H9 (cell line): Measurements from ENCODE around the gene TDRD7. TPM values are rescaled to one million over a fixed set of nuclear protein-coding genes. Genes with fewer than 3 reads are reported as not detected.

Experiments
- DNase-seq: peaks from one replicate; pipeline ENCODE4 v3.0.0-alpha.2; 2017
- H2AFZ ChIP-seq: one replicate; pipeline ENCODE4 v1.6.1; 2013; ENCODE audit warnings: mild to moderate bottlenecking, low read length, control low read depth, moderate library complexity
- H2AK5ac ChIP-seq: 2 replicates; pipeline ENCODE4 v1.6.1; 2013; ENCODE audit warnings: low read length, control low read depth, mixed read lengths; ENCODE audit not compliant: insufficient read length
- H2BK120ac ChIP-seq: one replicate; pipeline ENCODE4 v1.6.1; 2013; ENCODE audit warnings: low read depth, mild to moderate bottlenecking, low read length, control low read depth, inconsistent platforms; ENCODE audit not compliant: poor library complexity, severe bottlenecking
- H2BK12ac ChIP-seq: 2 replicates; pipeline ENCODE4 v1.6.1; 2013; ENCODE audit warnings: low read length, control low read depth, mixed read lengths, low read depth; ENCODE audit not compliant: insufficient read length
- H2BK15ac ChIP-seq: 2 replicates; pipeline ENCODE4 v1.6.1; 2013; ENCODE audit warnings: low read depth, low read length, control low read depth
- H2BK20ac ChIP-seq: one replicate; pipeline ENCODE4 v1.6.1; 2013; ENCODE audit warnings: low read depth, mild to moderate bottlenecking, low read length, control low read depth, inconsistent platforms; ENCODE audit not compliant: poor library complexity, severe bottlenecking
- H2BK5ac ChIP-seq: 2 replicates; pipeline ENCODE4 v1.6.1; 2013; ENCODE audit warnings: low read length, control low read depth, mixed read lengths; ENCODE audit not compliant: insufficient read length
- H3K14ac ChIP-seq: 2 replicates; pipeline ENCODE4 v1.6.1; 2013; ENCODE audit warnings: low read length, control low read depth; ENCODE audit not compliant: insufficient read depth
- H3K18ac ChIP-seq: 2 replicates; pipeline ENCODE4 v1.6.1; 2013; ENCODE audit warnings: low read depth, mild to moderate bottlenecking, mixed read lengths, low read length, control low read depth; ENCODE audit not compliant: insufficient read length
- H3K23ac ChIP-seq: 2 replicates; pipeline ENCODE4 v1.6.1; 2013; ENCODE audit warnings: low read length, control low read depth, mixed read lengths, low read depth; ENCODE audit not compliant: insufficient read length
- H3K23me2 ChIP-seq: 2 replicates; pipeline ENCODE4 v1.6.1; 2013; ENCODE audit warnings: low read depth, mild to moderate bottlenecking, mixed read lengths, low read length, control low read depth; ENCODE audit not compliant: insufficient read length, poor library complexity, severe bottlenecking
- H3K27ac ChIP-seq: 2 replicates; pipeline ENCODE4 v1.5.1; 2013; ENCODE audit warnings: low read length, control low read depth, mixed read lengths, low read depth; ENCODE audit not compliant: insufficient read length
- H3K27me3 ChIP-seq: 2 replicates; pipeline ENCODE4 v1.6.1; 2013; ENCODE audit warnings: low read length, control low read depth, inconsistent platforms; ENCODE audit not compliant: insufficient read depth
- H3K4ac ChIP-seq: 2 replicates; pipeline ENCODE4 v1.6.1; 2013; ENCODE audit warnings: low read depth, mild to moderate bottlenecking, control low read depth, inconsistent platforms, low read length, moderate library complexity
- H3K4me1 ChIP-seq: 2 replicates; pipeline ENCODE4 v1.6.1; 2013; ENCODE audit warnings: low read length, control low read depth, inconsistent platforms; ENCODE audit not compliant: insufficient read depth
- H3K4me2 ChIP-seq: 2 replicates; pipeline ENCODE4 v1.6.1; 2013; ENCODE audit warnings: low read length, control low read depth, mixed read lengths; ENCODE audit not compliant: insufficient read length, insufficient read depth
- H3K56ac ChIP-seq: 2 replicates; pipeline ENCODE4 v1.6.1; 2013; ENCODE audit warnings: low read depth, mild to moderate bottlenecking, mixed read lengths, low read length, control low read depth; ENCODE audit not compliant: insufficient read length
- H3K79me1 ChIP-seq: 2 replicates; pipeline ENCODE4 v1.6.1; 2013; ENCODE audit warnings: low read depth, mild to moderate bottlenecking, moderate library complexity, low read length, control low read depth, inconsistent platforms; ENCODE audit not compliant: insufficient read depth, poor library complexity, severe bottlenecking
- H3K79me2 ChIP-seq: 2 replicates; pipeline ENCODE4 v1.6.1; 2013; ENCODE audit warnings: low read length, control low read depth, inconsistent platforms; ENCODE audit not compliant: insufficient read depth
- H3K9ac ChIP-seq: 2 replicates; pipeline ENCODE4 v1.6.1; 2013; ENCODE audit warnings: low read length, control low read depth, mixed read lengths; ENCODE audit not compliant: insufficient read length; ENCODE audit errors: extremely low read depth
- H3K9me3 ChIP-seq: one replicate; pipeline ENCODE4 v1.6.1; 2013; ENCODE audit warnings: low read depth, low read length, inconsistent platforms; ENCODE audit not compliant: control insufficient read depth
- H3T11ph ChIP-seq: one replicate; pipeline ENCODE4 v1.6.1; 2013; ENCODE audit warnings: mild to moderate bottlenecking, low read length, control low read depth, inconsistent platforms
- H4K20me1 ChIP-seq: one replicate; pipeline ENCODE4 v1.6.1; 2013; ENCODE audit not compliant: control insufficient read depth, insufficient read length, insufficient read depth
- H4K5ac ChIP-seq: 2 replicates; pipeline ENCODE4 v1.6.1; 2013; ENCODE audit warnings: low read depth, mild to moderate bottlenecking, mixed read lengths, low read length, control low read depth; ENCODE audit not compliant: insufficient read length
- H4K8ac ChIP-seq: replicated peaks from 2 replicates; pipeline ENCODE4 v1.6.1; 2013; ENCODE audit warnings: low read length, control low read depth, mixed read lengths, low read depth; ENCODE audit not compliant: insufficient read length
- H4K91ac ChIP-seq: 2 replicates; pipeline ENCODE4 v1.6.1; 2013; ENCODE audit warnings: low read depth, mild to moderate bottlenecking, moderate library complexity, mixed read lengths, low read length, control low read depth; ENCODE audit not compliant: insufficient read length
- H3K27ac Mint-ChIP-seq, 3 experiments: 2 replicates in 2 of 3; 3 replicates in 1 of 3; pipeline ENCODE4 v1.8.0; 2020 to 2021; ENCODE audit warnings: mixed read lengths in 3 of 3, mild to moderate bottlenecking in 1 of 3, moderate library complexity in 1 of 3
- H3K27me3 Mint-ChIP-seq: 2 replicates; pipeline ENCODE4 v1.8.0; 2021; ENCODE audit warnings: low read depth, mild to moderate bottlenecking, moderate library complexity, mixed read lengths
- H3K36me3 Mint-ChIP-seq, 3 experiments: 2 replicates in 2 of 3; 3 replicates in 1 of 3; pipeline ENCODE4 v1.8.0; 2020 to 2021; ENCODE audit warnings: low read depth in 3 of 3, mixed read lengths in 3 of 3; ENCODE audit not compliant: insufficient read depth in 1 of 3
- H3K4me1 Mint-ChIP-seq, 2 experiments: 2 replicates each; pipeline ENCODE4 v1.8.0; 2020; ENCODE audit warnings: mixed read lengths in 2 of 2
- H3K4me3 Mint-ChIP-seq, 2 experiments: 2 replicates in 1 of 2; 3 replicates in 1 of 2; pipeline ENCODE4 v1.8.0; 2020 to 2021; ENCODE audit warnings: mild to moderate bottlenecking in 2 of 2, mixed read lengths in 2 of 2, moderate library complexity in 1 of 2
- H3K9me3 Mint-ChIP-seq, 2 experiments: 2 replicates in 1 of 2; 3 replicates in 1 of 2; pipeline ENCODE4 v1.8.0; 2020; ENCODE audit warnings: mild to moderate bottlenecking in 2 of 2, mixed read lengths in 2 of 2, moderate library complexity in 1 of 2
- WGBS: extraction: QIAGEN DNeasy Blood & Tissue Kit; methylation state at CpG from one replicate; pipeline ENCODE4 v1.1.7; 2013; ENCODE audit warnings: missing lambda C conversion rate, low lambda C conversion rate, mixed read lengths; ENCODE audit not compliant: insufficient read length; ENCODE audit errors: extremely low coverage; 5-methylcytosine and 5-hydroxymethylcytosine counted together
- total RNA-seq: library from RNA; stranded (reverse); gene quantifications from 2 replicates; pipeline ENCODE4 v1.2.1, GENCODE V29; 2021
- TF ChIP-seq, protein P1 (sequence below): fragments of 200-600 bp; sonication (generic); conservative IDR thresholded peaks from 3 replicates; pipeline ENCODE4 v1.8.0; 2021; ENCODE audit warnings: antibody characterized with exemption, mild to moderate bottlenecking

The TDRD7 gene
- total RNA-seq, 1 experiment from 2014 or later = 5.1 TPM

- H3K27ac Mint-ChIP-seq = no peak overlapping the region
- TF ChIP-seq, protein P1, sequence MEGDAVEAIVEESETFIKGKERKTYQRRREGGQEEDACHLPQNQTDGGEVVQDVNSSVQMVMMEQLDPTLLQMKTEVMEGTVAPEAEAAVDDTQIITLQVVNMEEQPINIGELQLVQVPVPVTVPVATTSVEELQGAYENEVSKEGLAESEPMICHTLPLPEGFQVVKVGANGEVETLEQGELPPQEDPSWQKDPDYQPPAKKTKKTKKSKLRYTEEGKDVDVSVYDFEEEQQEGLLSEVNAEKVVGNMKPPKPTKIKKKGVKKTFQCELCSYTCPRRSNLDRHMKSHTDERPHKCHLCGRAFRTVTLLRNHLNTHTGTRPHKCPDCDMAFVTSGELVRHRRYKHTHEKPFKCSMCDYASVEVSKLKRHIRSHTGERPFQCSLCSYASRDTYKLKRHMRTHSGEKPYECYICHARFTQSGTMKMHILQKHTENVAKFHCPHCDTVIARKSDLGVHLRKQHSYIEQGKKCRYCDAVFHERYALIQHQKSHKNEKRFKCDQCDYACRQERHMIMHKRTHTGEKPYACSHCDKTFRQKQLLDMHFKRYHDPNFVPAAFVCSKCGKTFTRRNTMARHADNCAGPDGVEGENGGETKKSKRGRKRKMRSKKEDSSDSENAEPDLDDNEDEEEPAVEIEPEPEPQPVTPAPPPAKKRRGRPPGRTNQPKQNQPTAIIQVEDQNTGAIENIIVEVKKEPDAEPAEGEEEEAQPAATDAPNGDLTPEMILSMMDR = no peak
- Histone ChIP-seq H3K4me2 (no peak overlapping the region), H3K27me3 (no peaks in the 10 kb centered on the region; the same call in 1 of the 2 replicates), H3K14ac (no peak overlapping the region), H2AFZ (no peak overlapping the region), H4K91ac (no peak overlapping the region), H2BK15ac (no peak overlapping the region), H3K23ac (no peak overlapping the region), H3K23me2 (no peaks in the 10 kb centered on the region), H3K9me3 (no peaks in the 10 kb centered on the region), H3K79me2 (no peaks in the 10 kb centered on the region), H2BK20ac (no peak overlapping the region), H3T11ph (no peak overlapping the region), H3K27ac (no peak overlapping the region), H2BK5ac (no peak overlapping the region), H2BK12ac (no peak overlapping the region), H3K79me1 (no peaks in the 10 kb centered on the region), H2AK5ac (no peak overlapping the region), H3K4ac (no peak overlapping the region), H4K8ac (no peak overlapping the region), H4K5ac (no peak overlapping the region), H2BK120ac (no peak overlapping the region), H3K4me1 (no peaks in the 10 kb centered on the region), H3K9ac (no peak overlapping the region), H3K18ac (no peak overlapping the region), H3K56ac (no peak overlapping the region), H4K20me1 (no peaks in the 10 kb centered on the region)
- no peak overlapping the region for H3K4me3 Mint-ChIP-seq
- no peaks in the 10 kb centered on the region for H3K36me3 Mint-ChIP-seq
- peak; percentile 5 for DNase-seq
- no peaks in the 10 kb centered on the region for H3K9me3 Mint-ChIP-seq
- peaks cover 1 to 4% of the 10 kb centered on the region in 2 experiments; a peak in 3 of 4 replicates for H3K4me1 Mint-ChIP-seq
- no CpG with 5 or more reads among the region's 10 CpGs for WGBS
- peaks cover 5% of the 10 kb centered on the region; the same call in 1 of the 2 replicates for H3K27me3 Mint-ChIP-seq
Observed at GRCh38 chr9:97510797-97511654, 99.1 kb downstream of the TDRD7 start.
